ENCODE data around the gene ABLIM2. TPM values are rescaled to one million over a fixed set of nuclear protein-coding genes. Genes with fewer than 3 reads are reported as not detected.

ABLIM2 gene
- total RNA-seq, 1 donor from 2014 or later, result 11.3 TPM

GRCh38 chr4:8136972-8137710, 21.5 kb downstream of the ABLIM2 start:
- no peak for DNase-seq (ENCODE audit: low spot score)

- no peak for DNase-seq (ENCODE audit: low spot score)
Measured at GRCh38 chr4:8136529-8136928, 22.1 kb downstream of the ABLIM2 start.

DNA sequence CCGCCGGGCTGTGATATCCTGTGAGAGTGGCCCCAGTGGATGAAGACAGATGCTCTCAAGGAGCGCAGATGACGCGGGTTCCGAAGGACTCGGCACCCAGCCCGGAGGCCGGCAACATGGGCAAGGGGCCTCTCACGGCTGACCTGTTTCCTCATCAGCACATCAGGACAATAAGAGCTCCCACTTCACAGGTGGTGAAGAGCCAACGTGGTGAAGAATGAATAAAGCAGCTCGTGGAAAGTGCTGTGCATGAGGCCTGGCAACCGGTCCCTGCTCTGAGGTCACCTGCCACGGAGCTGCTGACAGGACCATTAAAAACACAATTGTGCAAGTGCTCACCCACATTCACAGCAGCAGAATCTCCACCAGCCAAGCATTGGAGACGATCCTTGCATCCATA, 22.9 kb downstream of the ABLIM2 start:
- DNase-seq (ENCODE audit: low spot score), result no peak

- DNase-seq (ENCODE audit: low spot score), result no peak
Measured at GRCh38 chr4:8133897-8134563, 24.6 kb downstream of the ABLIM2 start.

DNA sequence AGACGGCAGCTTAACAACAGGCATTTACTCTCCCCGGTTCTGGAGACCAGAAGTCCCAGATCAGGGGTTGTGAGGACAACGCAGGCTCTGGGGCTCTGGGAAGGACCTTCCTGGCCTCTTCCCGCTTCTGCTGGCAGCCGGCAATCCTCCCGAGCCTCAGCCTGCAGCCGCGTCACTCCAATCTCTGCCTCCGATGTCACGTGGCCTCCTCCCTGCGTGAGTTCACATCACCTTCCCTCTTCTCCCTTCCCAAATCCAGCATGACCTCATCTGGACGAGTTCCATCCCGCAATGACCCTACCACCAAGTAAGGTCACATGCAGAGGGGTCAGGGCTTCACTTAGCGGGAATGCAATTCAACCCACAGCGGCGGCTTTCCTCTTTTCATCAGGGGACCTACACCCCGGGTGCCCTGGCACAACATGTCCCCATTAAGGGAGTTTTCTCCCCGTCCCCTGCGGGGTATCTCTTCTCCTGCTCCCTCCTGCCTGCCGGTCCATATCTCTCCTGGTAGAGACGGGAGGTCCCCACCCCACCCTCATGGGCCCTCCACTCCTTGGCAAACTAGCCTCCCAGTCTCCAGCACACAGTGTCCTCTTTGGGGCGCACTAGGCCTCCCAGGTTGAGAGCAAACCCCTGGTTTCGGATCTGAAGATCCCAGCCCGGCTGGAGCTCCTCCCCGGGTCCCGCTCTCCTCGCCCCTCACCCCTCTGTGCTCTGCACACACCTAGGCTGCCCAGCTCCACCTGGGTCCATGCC, 25.5 kb downstream of the ABLIM2 start:
- DNase-seq (ENCODE audit: low spot score), result no peak

- DNase-seq (ENCODE audit: low spot score), result no peak
Measured at GRCh38 chr4:8132400-8132799, 26.2 kb downstream of the ABLIM2 start.

DNA sequence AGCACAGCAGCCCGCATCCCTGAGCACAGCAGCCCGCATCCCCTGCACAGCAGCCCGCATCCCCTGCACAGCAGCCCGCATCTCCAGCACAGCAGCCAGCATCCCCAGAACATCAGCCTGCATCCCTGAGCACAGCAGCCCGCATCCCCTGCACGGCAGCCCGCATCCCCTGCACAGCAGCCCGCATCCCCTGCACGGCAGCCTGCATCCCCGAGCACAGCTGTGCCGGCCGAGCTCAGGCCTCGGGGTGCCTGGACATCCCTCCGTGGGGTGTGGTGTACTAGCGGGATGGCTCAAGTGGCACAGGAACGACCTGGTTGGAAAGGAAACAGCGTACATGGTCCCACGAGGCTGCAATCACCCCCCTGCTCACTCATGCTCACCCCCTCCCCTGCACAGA, 26.8 kb downstream of the ABLIM2 start:
- no peak for DNase-seq (ENCODE audit: low spot score)

- DNase-seq (ENCODE audit: low spot score), result no peak
Measured at GRCh38 chr4:8131210-8131609, 27.4 kb downstream of the ABLIM2 start.

GRCh38 chr4:8130346-8131066, 28.1 kb downstream of the ABLIM2 start:
- no peak for DNase-seq (ENCODE audit: low spot score)

DNA sequence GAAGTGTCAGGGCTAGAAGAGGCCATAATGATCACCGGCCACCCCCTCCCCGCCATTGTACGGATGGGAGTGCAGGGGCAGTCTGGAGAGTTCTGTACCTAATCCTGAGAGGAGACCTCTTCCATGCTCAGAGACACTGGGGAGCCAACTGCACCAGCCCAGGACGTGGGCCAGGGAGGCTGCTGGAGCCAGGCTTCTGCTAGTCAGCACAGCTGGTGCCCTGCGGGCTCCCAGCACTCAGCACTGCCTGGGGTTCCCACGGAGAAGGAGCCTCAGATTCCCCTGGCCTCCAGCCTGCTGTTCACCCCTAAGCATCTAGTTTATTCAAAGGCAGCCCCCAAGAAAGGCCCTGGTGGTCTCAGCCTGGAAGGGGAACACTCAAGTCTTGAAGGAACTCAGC, 28.8 kb downstream of the ABLIM2 start:
- DNase-seq (ENCODE audit: low spot score), result no peak

- DNase-seq (ENCODE audit: low spot score), result no peak
Measured at GRCh38 chr4:8129136-8129535, 29.5 kb downstream of the ABLIM2 start.

DNA sequence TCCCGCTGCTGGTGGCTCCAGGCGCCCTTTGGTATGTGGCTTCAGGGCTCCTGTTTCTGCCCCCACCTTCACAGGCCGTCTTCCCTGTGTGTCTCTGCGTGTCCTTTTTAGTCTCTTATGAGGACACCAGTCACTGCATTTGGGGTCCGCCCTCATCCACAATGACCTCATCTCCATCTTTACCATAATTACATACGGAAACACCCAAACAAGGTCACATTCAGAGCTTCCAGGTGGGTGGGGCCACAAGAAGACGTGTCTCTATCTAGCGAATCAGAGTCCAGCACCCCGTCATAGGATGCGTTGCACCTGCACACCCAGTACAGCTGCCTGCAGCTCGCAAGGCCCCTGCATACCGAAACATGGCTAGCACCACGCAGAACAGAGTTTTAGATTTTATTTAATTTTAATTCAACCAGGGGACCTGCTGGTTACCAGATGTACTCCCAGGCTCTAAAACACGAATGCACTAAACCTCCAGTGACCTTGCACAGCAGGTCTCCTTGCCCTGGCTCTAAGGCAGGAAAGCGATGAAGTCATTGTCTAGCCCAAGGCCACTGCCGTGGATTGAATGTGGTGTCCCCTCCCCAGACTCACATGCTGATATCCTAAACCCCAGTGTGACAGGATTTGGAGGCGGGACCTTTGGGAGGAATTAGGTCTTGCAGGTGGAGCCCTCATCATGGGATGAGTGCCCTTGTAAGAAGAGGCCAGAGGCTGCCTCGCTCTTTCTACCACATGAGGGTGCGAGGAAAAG, 30.3 kb downstream of the ABLIM2 start:
- no peak for DNase-seq (ENCODE audit: low spot score)

DNA sequence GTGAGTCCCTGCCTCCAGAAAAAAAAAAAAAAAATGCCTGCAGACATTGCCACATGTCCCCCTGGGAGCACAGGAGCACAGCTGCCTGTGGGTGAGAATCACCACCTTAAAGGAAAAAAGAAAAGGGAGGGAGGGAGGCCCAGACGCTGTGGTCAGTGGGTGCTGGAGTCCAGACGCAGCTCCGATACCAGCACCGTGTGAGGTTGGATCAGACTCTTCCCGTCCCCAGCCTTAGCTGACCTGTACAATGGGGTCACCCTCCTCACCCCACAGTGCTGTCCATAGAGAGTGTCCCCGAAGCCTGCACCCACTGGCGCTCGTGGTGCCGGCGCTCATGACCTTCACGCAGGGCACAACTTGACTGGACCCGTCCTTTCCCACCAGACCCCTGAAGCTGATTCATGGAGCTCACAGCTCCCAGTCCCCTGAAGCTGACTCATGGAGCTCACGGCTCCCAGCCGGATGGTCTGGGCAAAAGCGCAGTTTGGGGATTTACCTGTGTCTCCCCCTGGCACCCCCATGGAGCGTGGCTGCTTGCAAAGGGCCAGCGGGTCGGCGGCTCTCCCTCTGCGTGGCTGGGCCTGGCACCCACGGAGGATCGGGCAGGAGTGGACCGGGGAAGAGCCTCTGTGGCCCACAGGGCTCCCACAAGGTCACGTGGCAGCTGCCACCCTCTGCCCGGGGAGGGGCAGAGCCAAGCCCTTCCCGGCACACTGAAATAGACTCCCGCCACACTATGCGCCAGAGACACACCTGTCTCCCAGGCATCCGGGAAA, 31.4 kb downstream of the ABLIM2 start:
- no peak for DNase-seq (ENCODE audit: low spot score)

- DNase-seq (ENCODE audit: low spot score), result no peak
Measured at GRCh38 chr4:8126523-8126922, 32.1 kb downstream of the ABLIM2 start.

DNA sequence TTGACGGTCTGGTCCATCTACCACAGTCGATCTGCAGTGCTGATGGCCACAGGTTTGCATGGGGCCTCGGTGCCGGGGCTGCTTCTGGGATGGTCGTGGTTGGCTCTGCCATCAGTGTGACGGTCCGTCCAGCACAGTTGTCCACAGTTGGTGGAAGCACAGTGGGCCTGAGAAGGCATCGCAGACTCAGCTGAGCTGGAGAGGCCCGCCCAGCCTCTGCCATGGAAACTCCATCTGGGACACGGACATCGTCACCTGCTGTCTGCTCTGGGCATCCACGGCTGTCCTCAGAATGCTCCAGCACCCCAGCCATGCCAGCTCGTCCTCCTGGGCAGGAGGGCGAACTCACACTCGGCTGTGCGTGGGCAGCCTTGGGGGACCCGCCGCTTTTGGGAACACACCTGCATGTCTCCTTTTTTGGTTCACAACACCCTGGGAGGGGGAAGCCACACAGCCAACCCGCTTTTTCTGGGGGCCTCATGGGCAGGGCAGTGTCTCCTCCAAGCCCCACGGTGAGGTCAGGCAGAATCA, 33.0 kb downstream of the ABLIM2 start:
- no peak for DNase-seq (ENCODE audit: low spot score)

DNA sequence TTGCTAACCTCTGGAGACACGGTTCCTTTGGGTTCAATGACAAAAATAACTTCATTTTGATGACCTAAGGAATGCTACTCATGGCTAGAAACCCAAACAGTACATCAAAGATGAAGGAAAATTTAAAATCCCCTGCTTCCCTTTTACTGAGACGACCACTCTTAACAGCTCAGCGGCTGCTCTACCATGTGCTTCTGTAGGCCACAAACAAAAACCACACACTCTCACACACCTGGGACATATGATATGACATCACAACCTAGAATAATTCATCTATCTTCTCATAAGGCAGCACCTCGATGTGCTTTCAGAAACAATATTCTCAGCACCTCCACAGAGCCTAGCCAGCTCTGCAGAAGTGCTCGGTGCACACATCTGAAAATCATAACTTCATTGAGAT, 34.7 kb downstream of the ABLIM2 start:
- no peak for DNase-seq (ENCODE audit: low spot score)

- no peak for DNase-seq (ENCODE audit: low spot score)
Measured at GRCh38 chr4:8123389-8123788, 35.2 kb downstream of the ABLIM2 start.

GRCh38 chr4:8122746-8123145, 35.9 kb downstream of the ABLIM2 start:
- no peak for DNase-seq (ENCODE audit: low spot score)

DNA sequence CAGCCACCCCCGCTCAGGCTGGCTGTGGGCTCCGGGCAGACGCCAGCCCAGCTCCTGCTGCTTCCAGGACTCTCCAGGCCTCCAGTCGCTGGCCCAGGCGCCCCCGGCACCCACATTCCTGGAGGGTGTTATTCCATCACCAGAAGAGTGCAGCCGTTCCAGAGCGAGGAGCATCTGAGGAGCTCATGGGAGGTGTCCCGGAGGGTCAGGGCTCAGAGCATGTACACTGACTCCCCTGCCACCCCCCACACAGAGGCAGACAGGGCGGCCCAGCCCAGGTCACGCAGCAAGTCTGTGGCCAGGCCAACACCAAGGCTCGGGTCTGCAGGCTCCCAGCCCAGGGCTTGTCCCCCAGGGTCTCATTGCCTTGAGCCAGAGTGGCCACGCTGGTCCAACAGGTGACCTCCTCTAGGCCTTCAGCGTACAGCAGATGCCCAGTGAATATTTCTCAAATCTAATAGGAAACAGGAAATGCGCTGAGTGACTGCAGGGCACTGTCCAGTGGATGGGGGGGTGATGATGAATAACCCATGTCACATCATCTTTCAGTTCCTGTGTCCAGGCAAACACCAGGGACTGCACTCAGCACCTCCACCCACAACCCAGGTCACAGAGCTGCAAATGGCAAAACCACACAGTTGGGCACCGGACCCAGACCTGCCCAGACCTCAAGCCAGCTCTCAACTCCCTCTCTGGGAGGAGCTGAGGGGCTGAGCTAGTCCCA, 37.2 kb downstream of the ABLIM2 start:
- DNase-seq (ENCODE audit: low spot score), result no peak

DNA sequence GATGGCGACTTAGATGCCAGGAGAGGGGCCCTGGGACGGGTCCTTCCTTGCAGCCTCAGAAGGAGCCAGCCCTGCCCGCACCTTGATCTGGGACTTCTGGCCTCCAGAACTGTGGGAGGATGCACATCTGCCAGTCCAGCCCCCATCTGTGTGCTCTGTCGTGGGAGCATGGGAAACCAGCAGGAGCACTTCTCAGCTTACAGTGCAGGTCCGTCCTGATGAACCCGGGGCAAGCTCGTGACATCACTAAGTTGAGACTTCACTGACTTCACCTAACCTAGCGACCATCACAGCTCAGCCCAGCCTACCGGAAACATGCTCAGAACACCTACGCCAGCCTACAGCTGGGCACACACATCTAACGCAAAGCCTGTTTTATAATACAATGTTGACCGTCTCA, 38.1 kb downstream of the ABLIM2 start:
- no peak for DNase-seq (ENCODE audit: low spot score)

All from mucosa of gallbladder (tissue), 1 donor.